ENCODE results near the gene SLC30A10.
A peak's percentile ranks its signal among the peaks of the same experiment; 100 is the strongest.
"Not testable (repeated sequence)": the region's sequence is repeated elsewhere in the genome, so short reads cannot be mapped to it uniquely, and the experiment has no call there.

Gene SLC30A10

GRCh38 chr1:219945795-219946194, 17.4 kb upstream of the SLC30A10 start:
- H3K4me3 Mint-ChIP-seq: no peak overlapping the region
- ATAC-seq: no peak
- H3K36me3 Mint-ChIP-seq (ENCODE audit: low read depth): no peaks in the 10 kb centered on the region
- H3K4me1 Mint-ChIP-seq: no peaks in the 10 kb centered on the region
- H3K27me3 Mint-ChIP-seq: peaks cover 31% of the 10 kb centered on the region
- H3K9me3 Mint-ChIP-seq: peaks cover 10% of the 10 kb centered on the region
- H3K27ac Mint-ChIP-seq: no peak overlapping the region
- DNase-seq: no peak

GRCh38 chr1:219941179-219942118, 13.1 kb upstream of the SLC30A10 start:
- H3K27ac Mint-ChIP-seq: no peak overlapping the region

GRCh38 chr1:219940707-219941106, 12.3 kb upstream of the SLC30A10 start:
- Mint-ChIP-seq H3K4me3 (no peak overlapping the region), H3K9me3 (peaks cover 5% of the 10 kb centered on the region), H3K4me1 (no peaks in the 10 kb centered on the region), H3K36me3 (ENCODE audit: low read depth) (no peaks in the 10 kb centered on the region), H3K27me3 (peaks cover 37% of the 10 kb centered on the region), H3K27ac (no peak overlapping the region)
- ATAC-seq (no peak), DNase-seq (no peak)

More at GRCh38 chr1:219941179-219942118, 13.1 kb upstream of the SLC30A10 start:
- Mint-ChIP-seq H3K9me3 (peaks cover 5% of the 10 kb centered on the region), H3K36me3 (ENCODE audit: low read depth) (no peaks in the 10 kb centered on the region), H3K27me3 (peaks cover 37% of the 10 kb centered on the region), H3K4me1 (no peaks in the 10 kb centered on the region), H3K4me3 (no peak overlapping the region)
- DNase-seq: no peak
- no peak for ATAC-seq

GRCh38 chr1:219938706-219939105, 10.3 kb upstream of the SLC30A10 start:
- ATAC-seq: no peak
- no peak overlapping the region for H3K4me3 Mint-ChIP-seq
- no peaks in the 10 kb centered on the region for H3K4me1 Mint-ChIP-seq
- no peaks in the 10 kb centered on the region for H3K9me3 Mint-ChIP-seq
- H3K36me3 Mint-ChIP-seq (ENCODE audit: low read depth): no peaks in the 10 kb centered on the region
- H3K27ac Mint-ChIP-seq: no peak overlapping the region
- H3K27me3 Mint-ChIP-seq: peaks cover 31% of the 10 kb centered on the region
- no peak for DNase-seq

- DNase-seq; H3K27ac Mint-ChIP-seq; H3K36me3 Mint-ChIP-seq (ENCODE audit: low read depth); ATAC-seq; H3K4me1 Mint-ChIP-seq; H3K9me3 Mint-ChIP-seq; H3K4me3 Mint-ChIP-seq: not testable (repeated sequence)
- H3K27me3 Mint-ChIP-seq: peaks cover 24% of the 10 kb centered on the region
Observed at GRCh38 chr1:219933763-219934162, 5.4 kb upstream of the SLC30A10 start.

- Mint-ChIP-seq H3K27me3 (peaks cover 40% of the 10 kb centered on the region), H3K27ac (no peak overlapping the region), H3K4me1 (peaks cover 8% of the 10 kb centered on the region), H3K9me3 (no peaks in the 10 kb centered on the region), H3K36me3 (ENCODE audit: low read depth) (no peaks in the 10 kb centered on the region), H3K4me3 (no peak overlapping the region)
- no peak for ATAC-seq
- DNase-seq: no peak
Observed at GRCh38 chr1:219931033-219931432, 2.7 kb upstream of the SLC30A10 start.

- no peak for ATAC-seq
- H3K4me3 Mint-ChIP-seq: peak overlapping the region; percentile 59
Observed at GRCh38 chr1:219928791-219929118, 398 bp upstream of the SLC30A10 start.

GRCh38 chr1:219927298-219927955, 930 bp downstream of the SLC30A10 start:
- no peak overlapping the region for H3K27ac Mint-ChIP-seq
- peak overlapping the region; percentile 62 for H3K4me3 Mint-ChIP-seq
- no peaks in the 10 kb centered on the region for H3K36me3 Mint-ChIP-seq (ENCODE audit: low read depth)
- peaks cover 47% of the 10 kb centered on the region for H3K27me3 Mint-ChIP-seq
- peaks cover 8% of the 10 kb centered on the region for H3K4me1 Mint-ChIP-seq
- H3K9me3 Mint-ChIP-seq: no peaks in the 10 kb centered on the region
- no peak for DNase-seq
- no peak for ATAC-seq

More at GRCh38 chr1:219928791-219929118, 398 bp upstream of the SLC30A10 start:
- DNase-seq: no peak
- Mint-ChIP-seq H3K4me1 (peaks cover 8% of the 10 kb centered on the region), H3K36me3 (ENCODE audit: low read depth) (no peaks in the 10 kb centered on the region), H3K27ac (no peak overlapping the region), H3K9me3 (no peaks in the 10 kb centered on the region), H3K27me3 (peaks cover 44% of the 10 kb centered on the region)

- Mint-ChIP-seq H3K27me3 (peaks cover 49% of the 10 kb centered on the region), H3K27ac (no peak overlapping the region), H3K9me3 (no peaks in the 10 kb centered on the region), H3K4me1 (peaks cover 8% of the 10 kb centered on the region), H3K4me3 (no peak overlapping the region), H3K36me3 (ENCODE audit: low read depth) (no peaks in the 10 kb centered on the region)
- ATAC-seq (no peak), DNase-seq (no peak)
Observed at GRCh38 chr1:219926363-219926998, 1.9 kb downstream of the SLC30A10 start.

- Mint-ChIP-seq H3K27ac (no peak overlapping the region), H3K4me3 (no peak overlapping the region), H3K4me1 (peaks cover 8% of the 10 kb centered on the region), H3K36me3 (ENCODE audit: low read depth) (no peaks in the 10 kb centered on the region), H3K27me3 (peaks cover 40% of the 10 kb centered on the region), H3K9me3 (no peaks in the 10 kb centered on the region)
- DNase-seq (no peak), ATAC-seq (no peak)
Observed at GRCh38 chr1:219924342-219924741, 4.0 kb downstream of the SLC30A10 start.

- no peak overlapping the region for H3K27ac Mint-ChIP-seq
- H3K27me3 Mint-ChIP-seq: peaks cover 11% of the 10 kb centered on the region
- H3K4me3 Mint-ChIP-seq: no peak overlapping the region
- H3K36me3 Mint-ChIP-seq (ENCODE audit: low read depth): no peaks in the 10 kb centered on the region
- no peak for ATAC-seq
- no peaks in the 10 kb centered on the region for H3K4me1 Mint-ChIP-seq
- H3K9me3 Mint-ChIP-seq: no peaks in the 10 kb centered on the region
- no peak for DNase-seq
Observed at GRCh38 chr1:219917851-219918466, 10.4 kb downstream of the SLC30A10 start.

GRCh38 chr1:219917281-219917680, 11.1 kb downstream of the SLC30A10 start:
- Mint-ChIP-seq H3K9me3 (no peaks in the 10 kb centered on the region), H3K36me3 (ENCODE audit: low read depth) (no peaks in the 10 kb centered on the region), H3K27ac (no peak overlapping the region), H3K4me1 (no peaks in the 10 kb centered on the region), H3K4me3 (no peak overlapping the region), H3K27me3 (peaks cover 8% of the 10 kb centered on the region)
- DNase-seq (no peak), ATAC-seq (no peak)

- Mint-ChIP-seq H3K9me3 (no peaks in the 10 kb centered on the region), H3K36me3 (ENCODE audit: low read depth) (no peaks in the 10 kb centered on the region), H3K4me1 (no peaks in the 10 kb centered on the region), H3K27me3 (peaks cover 6% of the 10 kb centered on the region), H3K27ac (no peak overlapping the region), H3K4me3 (no peak overlapping the region)
- ATAC-seq (no peak), DNase-seq (no peak)
Observed at GRCh38 chr1:219916257-219916656, 12.1 kb downstream of the SLC30A10 start.

GRCh38 chr1:219913005-219913770, 15.2 kb downstream of the SLC30A10 start:
- no peak overlapping the region for H3K4me3 Mint-ChIP-seq
- ATAC-seq: no peak
- H3K9me3 Mint-ChIP-seq: no peaks in the 10 kb centered on the region
- DNase-seq: no peak
- H3K27ac Mint-ChIP-seq: no peak overlapping the region
- no peaks in the 10 kb centered on the region for H3K36me3 Mint-ChIP-seq (ENCODE audit: low read depth)
- no peaks in the 10 kb centered on the region for H3K4me1 Mint-ChIP-seq
- H3K27me3 Mint-ChIP-seq: peaks cover 5% of the 10 kb centered on the region
